Smooth muscle cell (in vitro differentiated cells): Measurements from ENCODE around the gene ZNF684. TPM values are rescaled to one million over a fixed set of nuclear protein-coding genes. Genes with fewer than 3 reads are reported as not detected.

Experiments used
- DNase-seq: peaks from one replicate; lab custom pipeline; 2025; ENCODE audit not compliant: unreplicated experiment; lab: John Stamatoyannopoulos, UW
- H2AFZ ChIP-seq: fragments of 200-600 bp; sonication (generic); 2 replicates; pipeline ENCODE4 v1.6.0; 2016; ENCODE audit warnings: antibody characterized with exemption, low read depth, mild to moderate bottlenecking
- H3F3A ChIP-seq: fragments of 200-600 bp; sonication (generic); 2 replicates; pipeline ENCODE4 v1.6.0; 2017; ENCODE audit warnings: antibody characterized with exemption, low read depth
- H3K27ac ChIP-seq: fragments of 200-600 bp; sonication (generic); 2 replicates; pipeline ENCODE4 v1.5.1; 2016; ENCODE audit warnings: low read depth, mild to moderate bottlenecking
- H3K27me3 ChIP-seq: fragments of 200-600 bp; sonication (generic); 2 replicates; pipeline ENCODE4 v1.6.1; 2016; ENCODE audit warnings: low read depth, mild to moderate bottlenecking
- H3K36me3 ChIP-seq: fragments of 200-600 bp; sonication (generic); 2 replicates; pipeline ENCODE4 v1.5.1; 2016; ENCODE audit warnings: low read depth
- H3K4me1 ChIP-seq: fragments of 200-600 bp; sonication (generic); 2 replicates; pipeline ENCODE4 v1.5.1; 2016; ENCODE audit warnings: low read depth
- H3K4me2 ChIP-seq: fragments of 200-600 bp; sonication (generic); 2 replicates; pipeline ENCODE4 v1.6.0; 2016; ENCODE audit warnings: mild to moderate bottlenecking
- H3K4me3 ChIP-seq: fragments of 200-600 bp; sonication (generic); 2 replicates; pipeline ENCODE4 v1.5.1; 2016; ENCODE audit warnings: mild to moderate bottlenecking
- H3K79me2 ChIP-seq: fragments of 200-600 bp; sonication (generic); 2 replicates; pipeline ENCODE4 v1.6.0; 2016; ENCODE audit warnings: low read depth, mild to moderate bottlenecking
- H3K9ac ChIP-seq: fragments of 200-600 bp; sonication (generic); 2 replicates; pipeline ENCODE4 v1.6.0; 2016; ENCODE audit warnings: low read depth
- H3K9me3 ChIP-seq: fragments of 200-600 bp; sonication (generic); replicated peaks from 2 replicates; pipeline ENCODE4 v1.5.1; 2016; ENCODE audit warnings: low read depth
- H4K20me1 ChIP-seq: fragments of 200-600 bp; sonication (generic); 2 replicates; pipeline ENCODE4 v1.6.0; 2016; ENCODE audit warnings: low read depth
- WGBS: methylation state at CpG from one replicate; pipeline ENCODE4 v1.1.7; 2016; ENCODE audit warnings: low lambda C conversion rate; 5-methylcytosine and 5-hydroxymethylcytosine counted together
- polyA plus RNA-seq: library from polyadenylated mRNA; unstranded; fragments of >200 nt; fragmentation: Nextera tagmentation; extraction: Ambion mirVana; gene quantifications from 2 replicates; pipeline ENCODE4 v1.2.1, GENCODE V29; 2016
- total RNA-seq: library from RNA; depleted of rRNA; stranded (reverse); fragments of >200 nt; gene quantifications from 2 replicates; pipeline ENCODE4 v1.2.3, GENCODE V29; 2014
- TF ChIP-seq, protein P1 (sequence below): fragments of 200-600 bp; sonication (generic); IDR thresholded peaks from 2 replicates; pipeline ENCODE4 v1.5.1; 2017; ENCODE audit warnings: borderline replicate concordance, mild to moderate bottlenecking, antibody characterized with exemption; ENCODE audit not compliant: insufficient read depth, poor library complexity, severe bottlenecking

ZNF684 gene
- total and polyA plus RNA-seq, 2 experiments from 2014 or later: 5.5 to 8.0 TPM

DNA sequence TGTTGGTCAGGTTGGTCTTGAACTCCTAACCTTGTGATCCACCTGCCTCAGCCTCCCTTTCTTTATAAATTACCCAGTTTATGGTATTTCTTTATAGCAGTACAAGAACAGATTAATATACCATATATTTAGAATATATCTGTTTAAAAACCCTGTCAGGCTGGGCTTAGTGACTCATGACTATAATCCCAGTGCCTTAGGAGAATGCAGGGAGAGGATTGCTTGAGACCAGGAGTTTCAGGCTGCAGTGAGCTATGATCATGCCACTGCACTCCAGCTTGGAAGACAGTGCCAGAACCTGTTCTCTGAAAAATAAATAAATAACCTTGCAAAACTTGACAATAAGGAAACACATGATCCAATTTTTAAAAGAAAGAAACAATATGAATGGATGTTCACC, 43.9 kb downstream of the ZNF684 start:
- H3F3A ChIP-seq: no peaks in the 10 kb centered on the region
- DNase-seq: no peak
- no peak overlapping the region for H3K4me2 ChIP-seq
- H3K4me1 ChIP-seq: no peaks in the 10 kb centered on the region
- H3K27me3 ChIP-seq: peaks cover 2% of the 10 kb centered on the region
- no peak overlapping the region for H3K27ac ChIP-seq
- no peaks in the 10 kb centered on the region for H3K9me3 ChIP-seq
- H3K79me2 ChIP-seq: no peaks in the 10 kb centered on the region
- no peaks in the 10 kb centered on the region for H4K20me1 ChIP-seq
- H3K4me3 ChIP-seq: no peak overlapping the region
- no peak overlapping the region for H2AFZ ChIP-seq
- TF ChIP-seq, protein P1, sequence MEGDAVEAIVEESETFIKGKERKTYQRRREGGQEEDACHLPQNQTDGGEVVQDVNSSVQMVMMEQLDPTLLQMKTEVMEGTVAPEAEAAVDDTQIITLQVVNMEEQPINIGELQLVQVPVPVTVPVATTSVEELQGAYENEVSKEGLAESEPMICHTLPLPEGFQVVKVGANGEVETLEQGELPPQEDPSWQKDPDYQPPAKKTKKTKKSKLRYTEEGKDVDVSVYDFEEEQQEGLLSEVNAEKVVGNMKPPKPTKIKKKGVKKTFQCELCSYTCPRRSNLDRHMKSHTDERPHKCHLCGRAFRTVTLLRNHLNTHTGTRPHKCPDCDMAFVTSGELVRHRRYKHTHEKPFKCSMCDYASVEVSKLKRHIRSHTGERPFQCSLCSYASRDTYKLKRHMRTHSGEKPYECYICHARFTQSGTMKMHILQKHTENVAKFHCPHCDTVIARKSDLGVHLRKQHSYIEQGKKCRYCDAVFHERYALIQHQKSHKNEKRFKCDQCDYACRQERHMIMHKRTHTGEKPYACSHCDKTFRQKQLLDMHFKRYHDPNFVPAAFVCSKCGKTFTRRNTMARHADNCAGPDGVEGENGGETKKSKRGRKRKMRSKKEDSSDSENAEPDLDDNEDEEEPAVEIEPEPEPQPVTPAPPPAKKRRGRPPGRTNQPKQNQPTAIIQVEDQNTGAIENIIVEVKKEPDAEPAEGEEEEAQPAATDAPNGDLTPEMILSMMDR: no peak
- no peak overlapping the region for H3K9ac ChIP-seq
- no peaks in the 10 kb centered on the region for H3K36me3 ChIP-seq

DNA sequence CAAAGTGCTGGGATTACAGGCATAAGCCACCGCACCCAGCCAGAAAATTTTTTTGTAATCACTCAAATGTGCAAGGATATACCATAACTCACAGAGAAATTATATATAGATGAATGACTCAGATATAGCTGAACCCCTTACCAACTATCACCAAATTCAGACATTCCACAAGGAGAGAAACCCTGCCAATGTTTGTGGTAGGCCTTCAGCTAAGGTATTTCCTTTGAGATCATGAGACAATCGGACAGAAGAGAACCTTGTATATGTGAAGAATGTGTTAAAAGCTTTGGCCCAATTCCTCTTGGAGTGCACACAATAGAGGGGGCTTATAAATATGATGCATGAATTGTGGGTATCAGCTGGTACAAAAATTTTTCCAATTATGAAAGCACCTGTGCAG, 50.7 kb downstream of the ZNF684 start:
- Histone ChIP-seq H3K4me3 (no peak overlapping the region), H3K9ac (no peak overlapping the region), H3F3A (no peaks in the 10 kb centered on the region), H3K79me2 (no peaks in the 10 kb centered on the region), H3K36me3 (no peaks in the 10 kb centered on the region), H3K27ac (no peak overlapping the region), H3K4me2 (no peak overlapping the region), H3K4me1 (no peaks in the 10 kb centered on the region), H2AFZ (no peak overlapping the region), H3K27me3 (peaks cover 16% of the 10 kb centered on the region), H3K9me3 (no peaks in the 10 kb centered on the region), H4K20me1 (no peaks in the 10 kb centered on the region)
- TF ChIP-seq, protein P1: no peak
- WGBS: 95% methylated on average over 2 of the region's 2 CpGs
- DNase-seq: no peak

DNA sequence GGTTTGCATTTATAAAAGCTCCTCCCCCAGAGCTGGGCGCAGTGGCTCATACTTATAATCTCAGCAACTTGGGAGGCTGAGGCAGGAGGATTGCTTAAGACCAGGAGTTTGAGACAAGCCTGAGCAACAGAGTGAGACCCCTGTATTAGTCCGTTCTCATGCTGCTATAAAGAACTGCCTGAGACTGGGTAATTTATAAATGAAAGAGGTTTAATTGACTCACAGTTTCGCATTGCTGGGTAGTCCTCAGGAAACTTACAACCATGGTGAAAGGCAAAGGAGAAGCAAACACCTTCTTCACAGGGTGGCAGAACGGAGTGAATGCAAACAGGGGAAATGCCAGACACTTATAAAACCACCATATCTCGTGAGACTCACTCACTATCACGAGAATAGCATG, 52.5 kb downstream of the ZNF684 start:
- H3K27ac ChIP-seq: peak overlapping the region; percentile 27
- DNase-seq: no peak
- no peaks in the 10 kb centered on the region for H3K4me1 ChIP-seq
- H3F3A ChIP-seq: no peaks in the 10 kb centered on the region
- no peaks in the 10 kb centered on the region for H3K36me3 ChIP-seq
- H3K79me2 ChIP-seq: no peaks in the 10 kb centered on the region
- TF ChIP-seq, protein P1: no peak
- peak overlapping the region; percentile 47 for H3K4me2 ChIP-seq
- no peaks in the 10 kb centered on the region for H4K20me1 ChIP-seq
- WGBS: 55% methylated on average over 6 of the region's 6 CpGs
- H2AFZ ChIP-seq: no peak overlapping the region
- peaks cover 25% of the 10 kb centered on the region for H3K27me3 ChIP-seq
- no peak overlapping the region for H3K4me3 ChIP-seq
- no peak overlapping the region for H3K9ac ChIP-seq
- H3K9me3 ChIP-seq: no peaks in the 10 kb centered on the region

DNA sequence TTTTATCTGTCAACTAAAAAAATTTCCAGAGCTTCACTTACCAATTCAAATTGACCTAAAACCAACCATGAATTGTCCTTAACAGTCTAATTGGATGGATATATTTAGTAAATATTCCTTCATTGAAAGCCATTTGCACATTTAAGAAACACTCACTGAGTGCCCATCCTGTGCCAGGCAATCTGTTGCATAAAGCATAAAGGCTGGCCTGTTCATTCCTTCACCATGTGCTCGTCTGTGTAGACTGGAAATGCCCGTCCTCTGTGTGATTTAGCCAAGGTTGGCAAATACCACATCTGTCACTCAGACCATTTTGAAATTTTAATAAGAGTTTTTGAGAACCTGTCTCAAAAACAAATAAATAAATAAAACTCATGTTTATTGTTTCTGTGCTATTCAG, 57.1 kb downstream of the ZNF684 start:
- H3K79me2 ChIP-seq: no peaks in the 10 kb centered on the region
- H3K4me2 ChIP-seq: no peak overlapping the region
- no peaks in the 10 kb centered on the region for H4K20me1 ChIP-seq
- no peaks in the 10 kb centered on the region for H3K9me3 ChIP-seq
- no peak overlapping the region for H3K9ac ChIP-seq
- no peaks in the 10 kb centered on the region for H3F3A ChIP-seq
- no peak overlapping the region for H3K4me3 ChIP-seq
- no peak overlapping the region for H3K27ac ChIP-seq
- no peaks in the 10 kb centered on the region for H3K36me3 ChIP-seq
- H3K4me1 ChIP-seq: no peaks in the 10 kb centered on the region
- peaks cover 22% of the 10 kb centered on the region for H3K27me3 ChIP-seq
- H2AFZ ChIP-seq: no peak overlapping the region
- no peak for DNase-seq
- TF ChIP-seq, protein P1: no peak
- 83% methylated on average over 2 of the region's 2 CpGs for WGBS
